GM12864 (cell line): ENCODE data around the gene FA2H.
A peak's percentile ranks its signal among the peaks of the same experiment; 100 is the strongest.

Experiments used
- DNase-seq: peaks from one replicate; pipeline ENCODE4 v3.0.0-alpha.2; 2011; ENCODE audit warnings: low read depth
- H3K4me3 ChIP-seq: 2 replicates; pipeline ENCODE4 v1.5.1; 2011; ENCODE audit warnings: mild to moderate bottlenecking, low read depth, low read length, control low read depth
- TF ChIP-seq, protein P1 (sequence below): IDR thresholded peaks from 2 replicates; pipeline ENCODE4 v1.5.1; 2011; ENCODE audit warnings: low read depth, mild to moderate bottlenecking, moderate library complexity, low read length, control low read depth, inconsistent platforms; ENCODE audit errors: missing control alignments

FA2H gene

GRCh38 chr16:74667255-74667700 is 107.3 kb downstream of the FA2H start:
- TF ChIP-seq, protein P1, sequence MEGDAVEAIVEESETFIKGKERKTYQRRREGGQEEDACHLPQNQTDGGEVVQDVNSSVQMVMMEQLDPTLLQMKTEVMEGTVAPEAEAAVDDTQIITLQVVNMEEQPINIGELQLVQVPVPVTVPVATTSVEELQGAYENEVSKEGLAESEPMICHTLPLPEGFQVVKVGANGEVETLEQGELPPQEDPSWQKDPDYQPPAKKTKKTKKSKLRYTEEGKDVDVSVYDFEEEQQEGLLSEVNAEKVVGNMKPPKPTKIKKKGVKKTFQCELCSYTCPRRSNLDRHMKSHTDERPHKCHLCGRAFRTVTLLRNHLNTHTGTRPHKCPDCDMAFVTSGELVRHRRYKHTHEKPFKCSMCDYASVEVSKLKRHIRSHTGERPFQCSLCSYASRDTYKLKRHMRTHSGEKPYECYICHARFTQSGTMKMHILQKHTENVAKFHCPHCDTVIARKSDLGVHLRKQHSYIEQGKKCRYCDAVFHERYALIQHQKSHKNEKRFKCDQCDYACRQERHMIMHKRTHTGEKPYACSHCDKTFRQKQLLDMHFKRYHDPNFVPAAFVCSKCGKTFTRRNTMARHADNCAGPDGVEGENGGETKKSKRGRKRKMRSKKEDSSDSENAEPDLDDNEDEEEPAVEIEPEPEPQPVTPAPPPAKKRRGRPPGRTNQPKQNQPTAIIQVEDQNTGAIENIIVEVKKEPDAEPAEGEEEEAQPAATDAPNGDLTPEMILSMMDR, result no peak
- DNase-seq, result no peak
- peak overlapping the region; percentile 50 for H3K4me3 ChIP-seq

- TF ChIP-seq, protein P1, result no peak
- peak within 1 kb of the TSS; percentile 89 for H3K4me3 ChIP-seq
- DNase-seq, result peak; percentile 99
These were observed 108.0 kb downstream of the FA2H start, which contains the start of gene RFWD3 for GRCh38 chr16:74666425-74667254. Gene RFWD3, minus strand, starts transcription at chr16:74666877. Its CDS starts 5,428 bp downstream, at chr16:74661449.

GRCh38 chr16:74666010-74666421 is 108.6 kb downstream of the FA2H start:
- peak overlapping the region; percentile 89 for H3K4me3 ChIP-seq
- TF ChIP-seq, protein P1, result no peak
- no peak for DNase-seq
